HUES64 (cell line): ENCODE measurements around the gene SLC10A7.

Source experiments
- H3K27ac ChIP-seq: 2 replicates; pipeline ENCODE4 v1.7.0; 2013; ENCODE audit warnings: low read depth, low read length, inconsistent platforms
- H3K27me3 ChIP-seq: 2 replicates; pipeline ENCODE4 v1.6.1; 2013; ENCODE audit warnings: mild to moderate bottlenecking, low read length; ENCODE audit not compliant: insufficient read depth
- H3K36me3 ChIP-seq: 2 replicates; pipeline ENCODE4 v1.6.1; 2013; ENCODE audit warnings: mild to moderate bottlenecking, low read length; ENCODE audit not compliant: insufficient read depth
- H3K4me1 ChIP-seq: 2 replicates; pipeline ENCODE4 v1.6.1; 2013; ENCODE audit warnings: mild to moderate bottlenecking, low read length, moderate library complexity; ENCODE audit not compliant: insufficient read depth
- H3K4me3 ChIP-seq: 2 replicates; pipeline ENCODE4 v1.5.1; 2013; ENCODE audit warnings: mild to moderate bottlenecking, low read length, moderate library complexity
- H3K9ac ChIP-seq: 2 replicates; pipeline ENCODE4 v1.6.1; 2013; ENCODE audit warnings: mild to moderate bottlenecking, low read depth, low read length
- H3K9me3 ChIP-seq: 2 replicates; pipeline ENCODE4 v1.6.1; 2013; ENCODE audit warnings: low read depth, low read length; ENCODE audit not compliant: insufficient read depth
- WGBS: fragments of 150-250, 120-280 bp; methylation state at CpG from one replicate; pipeline ENCODE4 v1.1.7; 2013; ENCODE audit warnings: missing lambda C conversion rate; 5-methylcytosine and 5-hydroxymethylcytosine counted together

SLC10A7 gene

GRCh38 chr4:146494143-146494542 lies 27.6 kb downstream of the SLC10A7 start:
- WGBS, result 94% methylated on average over 6 of the region's 6 CpGs
- no peaks in the 10 kb centered on the region for H3K4me1 ChIP-seq

GRCh38 chr4:146490106-146490505 lies 31.6 kb downstream of the SLC10A7 start:
- no peak overlapping the region for H3K27ac ChIP-seq
- WGBS, result 85% methylated on average over 2 of the region's 2 CpGs

More at GRCh38 chr4:146494143-146494542, 27.6 kb downstream of the SLC10A7 start:
- H3K36me3 ChIP-seq, result no peaks in the 10 kb centered on the region
- no peaks in the 10 kb centered on the region for H3K9me3 ChIP-seq
- H3K27ac ChIP-seq, result no peak overlapping the region
- H3K9ac ChIP-seq, result no peak overlapping the region
- no peak overlapping the region for H3K4me3 ChIP-seq
- no peaks in the 10 kb centered on the region for H3K27me3 ChIP-seq

DNA sequence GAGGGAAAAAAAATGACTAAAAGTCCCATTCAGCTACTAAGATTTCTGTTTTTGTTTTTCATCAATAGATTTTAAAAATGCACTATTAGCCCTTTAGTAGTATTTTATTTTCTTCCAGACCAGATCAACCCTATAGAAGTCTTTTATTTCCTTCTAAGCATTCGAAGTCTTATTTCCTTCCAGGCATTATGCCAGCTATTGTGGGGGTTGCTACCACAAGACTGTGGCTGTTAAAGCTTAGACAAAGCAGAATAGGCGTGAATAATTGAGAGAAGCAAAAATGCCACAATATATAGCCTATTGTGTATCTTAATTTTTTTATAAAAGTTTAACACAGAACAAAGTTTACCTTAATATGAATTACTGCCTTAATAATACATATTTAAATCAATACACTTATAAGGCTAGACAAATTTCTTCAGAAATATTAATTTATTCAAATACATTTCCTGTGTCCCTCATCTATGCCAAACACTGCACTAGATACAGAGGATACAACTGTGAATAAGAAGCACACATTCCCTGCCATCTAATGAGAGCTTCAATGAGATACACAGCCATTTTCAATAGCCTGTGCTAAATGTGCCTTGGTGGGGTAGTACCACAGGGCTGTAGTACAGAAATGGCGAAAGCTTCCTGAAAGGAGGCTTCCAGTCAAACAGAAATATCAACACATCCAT lies 33.1 kb downstream of the SLC10A7 start:
- Histone ChIP-seq H3K27me3 (no peaks in the 10 kb centered on the region), H3K27ac (no peak overlapping the region), H3K4me1 (no peaks in the 10 kb centered on the region), H3K9ac (no peak overlapping the region), H3K9me3 (no peaks in the 10 kb centered on the region), H3K36me3 (no peaks in the 10 kb centered on the region), H3K4me3 (no peak overlapping the region)
- 100% methylated on average over 2 of the region's 3 CpGs for WGBS

More at GRCh38 chr4:146490106-146490505, 31.6 kb downstream of the SLC10A7 start:
- no peaks in the 10 kb centered on the region for H3K36me3 ChIP-seq
- no peaks in the 10 kb centered on the region for H3K4me1 ChIP-seq
- H3K9me3 ChIP-seq, result no peaks in the 10 kb centered on the region
- no peak overlapping the region for H3K9ac ChIP-seq
- H3K4me3 ChIP-seq, result no peak overlapping the region
- H3K27me3 ChIP-seq, result no peaks in the 10 kb centered on the region

- H3K27me3 ChIP-seq, result no peaks in the 10 kb centered on the region
- H3K4me1 ChIP-seq, result no peaks in the 10 kb centered on the region
- H3K36me3 ChIP-seq, result no peaks in the 10 kb centered on the region
- peaks cover 8% of the 10 kb centered on the region; the same call in 1 of the 2 replicates for H3K9me3 ChIP-seq
- no peak overlapping the region for H3K4me3 ChIP-seq
- no peak overlapping the region for H3K9ac ChIP-seq
- 95% methylated on average over 1 of the region's 1 CpG for WGBS
- H3K27ac ChIP-seq, result no peak overlapping the region
Observed at GRCh38 chr4:146486565-146486964, 35.2 kb downstream of the SLC10A7 start.

- no peaks in the 10 kb centered on the region for H3K27me3 ChIP-seq
- H3K9me3 ChIP-seq, result peaks cover 8% of the 10 kb centered on the region; the same call in 1 of the 2 replicates
- H3K4me3 ChIP-seq, result no peak overlapping the region
- no peaks in the 10 kb centered on the region for H3K36me3 ChIP-seq
- H3K4me1 ChIP-seq, result no peaks in the 10 kb centered on the region
- H3K27ac ChIP-seq, result no peak overlapping the region
- no peak overlapping the region for H3K9ac ChIP-seq
Observed at GRCh38 chr4:146485968-146486367, 35.8 kb downstream of the SLC10A7 start.

- Histone ChIP-seq H3K27ac (no peak overlapping the region), H3K4me1 (no peaks in the 10 kb centered on the region), H3K9ac (no peak overlapping the region), H3K9me3 (peaks cover 8% of the 10 kb centered on the region; the same call in 1 of the 2 replicates), H3K27me3 (no peaks in the 10 kb centered on the region), H3K36me3 (no peaks in the 10 kb centered on the region), H3K4me3 (no peak overlapping the region)
- no CpG with 5 or more reads among the region's 1 CpG for WGBS
Observed at GRCh38 chr4:146482788-146483187, 39.0 kb downstream of the SLC10A7 start.

- H3K27me3 ChIP-seq, result no peaks in the 10 kb centered on the region
- WGBS, result 95% methylated on average over 3 of the region's 3 CpGs
- no peaks in the 10 kb centered on the region for H3K4me1 ChIP-seq
- no peak overlapping the region for H3K9ac ChIP-seq
- H3K36me3 ChIP-seq, result no peaks in the 10 kb centered on the region
- H3K27ac ChIP-seq, result no peak overlapping the region
- no peak overlapping the region for H3K4me3 ChIP-seq
- H3K9me3 ChIP-seq, result peaks cover 8% of the 10 kb centered on the region; the same call in 1 of the 2 replicates
Observed at GRCh38 chr4:146481246-146481645, 40.5 kb downstream of the SLC10A7 start.

GRCh38 chr4:146478009-146478408 lies 43.7 kb downstream of the SLC10A7 start:
- Histone ChIP-seq H3K9me3 (peaks cover 7% of the 10 kb centered on the region; the same call in 1 of the 2 replicates), H3K4me1 (peaks cover 2% of the 10 kb centered on the region; the same call in 1 of the 2 replicates), H3K27ac (no peak overlapping the region), H3K36me3 (no peaks in the 10 kb centered on the region), H3K27me3 (no peaks in the 10 kb centered on the region), H3K9ac (no peak overlapping the region), H3K4me3 (no peak overlapping the region)
- WGBS, result 91% methylated on average over 3 of the region's 3 CpGs

- Histone ChIP-seq H3K27me3 (no peaks in the 10 kb centered on the region), H3K4me3 (no peak overlapping the region), H3K36me3 (no peaks in the 10 kb centered on the region), H3K27ac (no peak overlapping the region), H3K4me1 (peaks cover 10% of the 10 kb centered on the region), H3K9ac (no peak overlapping the region), H3K9me3 (no peaks in the 10 kb centered on the region)
- WGBS, result 100% methylated on average over 2 of the region's 2 CpGs
Observed at GRCh38 chr4:146477054-146477453, 44.7 kb downstream of the SLC10A7 start.

DNA sequence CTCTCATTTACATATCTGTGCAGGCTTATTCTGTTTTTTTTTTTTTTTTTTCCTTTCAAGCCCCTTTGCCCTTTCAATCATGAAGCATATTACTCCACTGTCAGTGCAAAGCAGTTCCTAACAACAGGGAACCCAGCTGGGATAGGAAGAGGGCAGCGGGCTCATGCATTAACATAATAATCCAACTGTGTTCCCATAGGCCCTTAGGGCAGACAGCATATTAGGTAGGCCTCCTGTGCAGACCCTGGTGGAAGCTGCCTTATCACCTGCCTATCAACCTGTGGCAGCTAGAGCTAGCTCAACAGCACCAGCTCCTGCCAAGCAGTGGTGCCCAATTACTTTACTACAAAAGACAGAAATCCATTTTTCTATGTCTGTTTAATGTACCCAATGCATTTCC lies 49.3 kb downstream of the SLC10A7 start:
- no peaks in the 10 kb centered on the region for H3K27me3 ChIP-seq
- no peak overlapping the region for H3K9ac ChIP-seq
- peaks cover 15% of the 10 kb centered on the region for H3K4me1 ChIP-seq
- no peaks in the 10 kb centered on the region for H3K36me3 ChIP-seq
- WGBS, result 8% methylated on average over 1 of the region's 1 CpG
- H3K27ac ChIP-seq, result no peak overlapping the region
- no peak overlapping the region for H3K4me3 ChIP-seq
- H3K9me3 ChIP-seq, result no peaks in the 10 kb centered on the region

GRCh38 chr4:146470604-146471003 lies 51.1 kb downstream of the SLC10A7 start:
- H3K4me3 ChIP-seq, result no peak overlapping the region
- H3K4me1 ChIP-seq, result peaks cover 15% of the 10 kb centered on the region
- no peak overlapping the region for H3K9ac ChIP-seq
- no peaks in the 10 kb centered on the region for H3K36me3 ChIP-seq
- H3K27me3 ChIP-seq, result no peaks in the 10 kb centered on the region
- no peak overlapping the region for H3K27ac ChIP-seq
- no peaks in the 10 kb centered on the region for H3K9me3 ChIP-seq

GRCh38 chr4:146469022-146469421 lies 52.7 kb downstream of the SLC10A7 start:
- Histone ChIP-seq H3K36me3 (no peaks in the 10 kb centered on the region), H3K9me3 (no peaks in the 10 kb centered on the region), H3K27me3 (no peaks in the 10 kb centered on the region), H3K27ac (no peak overlapping the region), H3K9ac (no peak overlapping the region), H3K4me3 (no peak overlapping the region), H3K4me1 (peaks cover 15% of the 10 kb centered on the region)
- WGBS, result 82% methylated on average over 1 of the region's 1 CpG
